ENCODE data around the gene CTDP1. TPM values are rescaled to one million over a fixed set of nuclear protein-coding genes. Genes with fewer than 3 reads are reported as not detected.

Gene CTDP1
- total RNA-seq, 4 donors from 2014 or later = 16.7 to 25.3 (median 21.6) TPM

- H3K4me3 ChIP-seq = no peak overlapping the region
- no peaks in the 10 kb centered on the region for H3K27me3 ChIP-seq
- 86 to 97% methylated on average over 5 to 8 of the region's 22 CpGs for WGBS, 2 donors (ENCODE audit: low coverage in 1 of 2)
- H3K36me3 ChIP-seq = peaks cover 0 to 63% of the 10 kb centered on the region in 2 donors
- no peak overlapping the region for H3K27ac ChIP-seq
- no peaks in the 10 kb centered on the region for H3K4me1 ChIP-seq
- peaks cover 0 to 8% (median 0%) of the 10 kb centered on the region in 3 donors for H3K9me3 ChIP-seq
- no peak for ATAC-seq
- no peak for TF ChIP-seq POLR2A (IDR thresholded peaks at IDR 0.05)
Observed at GRCh38 chr18:79697976-79698375, 18.4 kb downstream of the CTDP1 start.

DNA sequence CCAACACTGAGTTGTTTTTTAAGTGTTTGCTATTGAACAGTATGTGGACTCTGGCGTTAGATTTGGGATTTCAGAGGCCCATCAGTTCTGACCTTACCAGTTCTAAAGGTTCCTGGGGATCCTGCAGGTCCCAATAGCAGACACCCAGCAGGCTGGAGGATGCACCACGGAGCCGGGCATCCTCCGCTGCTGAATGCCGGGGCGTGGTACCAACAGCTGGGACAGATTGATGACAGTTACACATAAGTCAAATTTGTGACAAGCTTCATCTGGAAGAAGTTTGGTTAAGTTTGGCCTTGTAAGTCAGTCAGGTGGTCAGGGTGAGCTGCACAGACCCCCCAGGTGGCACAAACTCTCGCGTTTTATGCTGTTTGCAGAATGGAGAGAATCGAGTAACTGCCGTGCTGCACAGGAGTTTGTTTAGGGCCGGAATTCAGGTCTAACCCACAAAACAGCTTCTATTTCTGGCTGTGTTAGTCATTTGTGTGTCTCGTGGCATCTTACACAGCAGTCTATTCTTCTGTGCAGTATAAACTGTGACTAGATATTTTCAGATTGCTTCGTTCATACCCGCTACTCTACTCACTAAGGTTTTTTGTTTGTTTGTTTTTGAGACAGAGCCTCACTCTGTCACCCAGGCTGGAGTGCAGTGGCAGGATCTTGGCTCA is 19.2 kb downstream of the CTDP1 start:
- Histone ChIP-seq H3K4me3 (no peak overlapping the region), H3K27ac (no peak overlapping the region), H3K4me1 (no peaks in the 10 kb centered on the region), H3K36me3 (peaks cover 0 to 66% of the 10 kb centered on the region in 2 donors), H3K9me3 (peaks cover 0 to 8% (median 0%) of the 10 kb centered on the region in 3 donors), H3K27me3 (no peaks in the 10 kb centered on the region)
- 87 to 91% methylated on average over 4 to 11 of the region's 14 CpGs for WGBS, 2 donors (ENCODE audit: low coverage in 1 of 2)
- ATAC-seq = no peak
- TF ChIP-seq, protein P1, sequence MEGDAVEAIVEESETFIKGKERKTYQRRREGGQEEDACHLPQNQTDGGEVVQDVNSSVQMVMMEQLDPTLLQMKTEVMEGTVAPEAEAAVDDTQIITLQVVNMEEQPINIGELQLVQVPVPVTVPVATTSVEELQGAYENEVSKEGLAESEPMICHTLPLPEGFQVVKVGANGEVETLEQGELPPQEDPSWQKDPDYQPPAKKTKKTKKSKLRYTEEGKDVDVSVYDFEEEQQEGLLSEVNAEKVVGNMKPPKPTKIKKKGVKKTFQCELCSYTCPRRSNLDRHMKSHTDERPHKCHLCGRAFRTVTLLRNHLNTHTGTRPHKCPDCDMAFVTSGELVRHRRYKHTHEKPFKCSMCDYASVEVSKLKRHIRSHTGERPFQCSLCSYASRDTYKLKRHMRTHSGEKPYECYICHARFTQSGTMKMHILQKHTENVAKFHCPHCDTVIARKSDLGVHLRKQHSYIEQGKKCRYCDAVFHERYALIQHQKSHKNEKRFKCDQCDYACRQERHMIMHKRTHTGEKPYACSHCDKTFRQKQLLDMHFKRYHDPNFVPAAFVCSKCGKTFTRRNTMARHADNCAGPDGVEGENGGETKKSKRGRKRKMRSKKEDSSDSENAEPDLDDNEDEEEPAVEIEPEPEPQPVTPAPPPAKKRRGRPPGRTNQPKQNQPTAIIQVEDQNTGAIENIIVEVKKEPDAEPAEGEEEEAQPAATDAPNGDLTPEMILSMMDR (IDR thresholded peaks at IDR 0.05) = no peak

DNA sequence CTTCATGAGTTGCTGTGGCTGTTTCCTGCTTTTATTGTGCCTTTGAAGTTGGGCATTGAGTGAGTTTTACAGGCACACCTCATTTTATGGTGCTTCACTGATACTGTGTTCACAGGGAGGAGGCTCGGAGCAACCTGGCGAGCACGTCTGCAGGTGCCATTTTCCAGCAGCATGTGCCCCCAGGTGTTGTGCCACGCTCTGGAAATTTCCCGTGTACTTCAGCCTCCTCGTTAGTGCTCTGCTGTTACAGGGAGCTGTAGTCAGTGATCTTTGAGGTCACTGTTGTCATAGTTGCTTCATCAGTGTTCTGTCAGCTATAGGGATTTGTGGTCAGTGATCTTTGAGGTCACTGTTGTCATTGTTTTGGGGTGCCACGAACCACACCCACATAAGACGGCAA is 20.1 kb downstream of the CTDP1 start:
- no peak for ATAC-seq
- H3K27ac ChIP-seq = no peak overlapping the region
- H3K36me3 ChIP-seq = peaks cover 0 to 74% of the 10 kb centered on the region in 2 donors
- H3K27me3 ChIP-seq = no peaks in the 10 kb centered on the region
- TF ChIP-seq POLR2A (IDR thresholded peaks at IDR 0.05) (no peak), POLR2AphosphoS5 (IDR thresholded peaks at IDR 0.05) (no peak), EP300 (IDR thresholded peaks at IDR 0.05) (no peak)
- TF ChIP-seq, protein P1 (IDR thresholded peaks at IDR 0.05) = no peak
- H3K4me1 ChIP-seq = no peaks in the 10 kb centered on the region
- WGBS, 2 donors (ENCODE audit: low coverage in 1 of 2) = 93 to 100% methylated on average over 3 to 5 of the region's 8 CpGs
- peaks cover 0 to 8% (median 0%) of the 10 kb centered on the region in 3 donors for H3K9me3 ChIP-seq
- H3K4me3 ChIP-seq = no peak overlapping the region

DNA sequence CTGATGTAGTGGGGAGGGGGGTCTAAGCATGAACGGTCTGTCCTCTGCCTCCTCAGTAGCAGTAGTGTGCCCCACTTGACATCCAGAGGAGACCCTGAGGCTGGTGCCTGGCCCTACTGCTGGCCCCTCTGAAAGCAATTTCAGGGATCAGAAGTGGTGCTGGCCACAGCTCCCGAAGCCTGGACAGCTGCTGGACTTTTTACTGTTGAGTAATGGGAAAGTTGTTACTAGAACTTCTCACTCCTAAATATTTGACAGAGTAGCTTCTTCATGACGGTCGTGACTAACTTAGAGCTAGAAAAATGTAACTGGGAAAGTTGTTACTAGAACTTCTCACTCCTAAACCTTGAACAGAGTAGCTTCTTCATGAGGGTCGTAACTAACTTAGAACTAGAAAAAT is 23.3 kb downstream of the CTDP1 start:
- 95% methylated on average over 3 of the region's 5 CpGs for WGBS, 2 donors (ENCODE audit: low coverage in 1 of 2)
- Histone ChIP-seq H3K4me3 (no peak overlapping the region), H3K4me1 (no peaks in the 10 kb centered on the region), H3K27ac (no peak overlapping the region), H3K9me3 (peaks cover 0 to 8% (median 0%) of the 10 kb centered on the region in 3 donors), H3K36me3 (peaks cover 0 to 78% of the 10 kb centered on the region in 2 donors), H3K27me3 (no peaks in the 10 kb centered on the region)
- TF ChIP-seq EP300 (IDR thresholded peaks at IDR 0.05) (no peak), POLR2A (IDR thresholded peaks at IDR 0.05) (no peak)
- ATAC-seq = no peak

DNA sequence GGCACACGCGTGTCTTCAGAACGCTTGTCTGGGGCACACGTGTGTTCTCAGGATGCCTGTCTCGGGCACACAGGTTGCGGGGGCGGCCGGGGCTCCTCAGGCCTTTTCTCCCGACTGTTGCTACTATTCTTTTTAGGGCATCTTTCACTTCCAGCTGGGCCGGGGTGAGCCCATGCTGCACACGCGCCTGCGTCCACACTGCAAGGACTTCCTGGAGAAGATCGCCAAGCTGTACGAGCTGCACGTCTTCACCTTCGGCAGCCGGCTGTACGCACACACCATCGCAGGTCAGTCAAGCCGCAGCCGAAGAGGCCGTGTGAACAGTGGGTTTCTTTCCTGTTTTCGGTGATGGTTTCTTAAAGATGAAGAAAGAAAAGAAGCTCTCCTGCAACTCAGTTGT is 25.0 kb downstream of the CTDP1 start:
- TF ChIP-seq POLR2AphosphoS5 (IDR thresholded peaks at IDR 0.05) = no peak
- TF ChIP-seq POLR2A (IDR thresholded peaks at IDR 0.05) = no peak
- TF ChIP-seq, protein P1 (IDR thresholded peaks at IDR 0.05) = no peak
- no peak for TF ChIP-seq EP300 (IDR thresholded peaks at IDR 0.05)
- Histone ChIP-seq H3K27me3 (no peaks in the 10 kb centered on the region), H3K27ac (no peak overlapping the region), H3K4me1 (no peaks in the 10 kb centered on the region), H3K9me3 (peaks cover 0 to 8% (median 0%) of the 10 kb centered on the region in 3 donors), H3K36me3 (peaks cover 0 to 74% of the 10 kb centered on the region in 2 donors), H3K4me3 (no peak overlapping the region)
- ATAC-seq = no peak
- 80 to 100% methylated on average over 1 to 2 of the region's 24 CpGs for whole genome bisulfite sequencing, 2 donors (ENCODE audit: low coverage in 1 of 2)

GRCh38 chr18:79705272-79705671 is 25.7 kb downstream of the CTDP1 start:
- WGBS, 2 donors (ENCODE audit: low coverage in 1 of 2) = 93 to 100% methylated on average over 1 to 17 of the region's 28 CpGs
- peaks cover 0 to 74% of the 10 kb centered on the region in 2 donors for H3K36me3 ChIP-seq

More at GRCh38 chr18:79705272-79705671, 25.7 kb downstream of the CTDP1 start:
- H3K27ac ChIP-seq = no peak overlapping the region
- H3K9me3 ChIP-seq = peaks cover 0 to 6% (median 0%) of the 10 kb centered on the region in 3 donors
- no peaks in the 10 kb centered on the region for H3K27me3 ChIP-seq
- no peak for ATAC-seq
- no peak overlapping the region for H3K4me3 ChIP-seq
- no peaks in the 10 kb centered on the region for H3K4me1 ChIP-seq
- TF ChIP-seq POLR2A (IDR thresholded peaks at IDR 0.05) (no peak), POLR2AphosphoS5 (IDR thresholded peaks at IDR 0.05) (no peak), EP300 (IDR thresholded peaks at IDR 0.05) (no peak)
- TF ChIP-seq, protein P1 (IDR thresholded peaks at IDR 0.05) = no peak

Measured in gastroesophageal sphincter (tissue), 4 donors.